Measurements from ENCODE around the gene DHRS2. TPM values are rescaled to one million over a fixed set of nuclear protein-coding genes. Genes with fewer than 3 reads are reported as not detected.

The DHRS2 gene
- total and polyA plus RNA-seq, 4 donors: 0.08 to 0.67 (median 0.36) TPM

GRCh38 chr14:23603103-23603502, 33.1 kb upstream of the DHRS2 start:
- 85 to 92% methylated on average over 2 of the region's 2 CpGs for WGBS, 2 donors
- Histone ChIP-seq H3K4me1 (ENCODE audit: control insufficient read depth in 5 of 5, insufficient read depth in 5 of 5, low read length in 5 of 5) (no peaks in the 10 kb centered on the region), H3K36me3 (ENCODE audit: control insufficient read depth in 4 of 4, insufficient read depth in 4 of 4, low read length in 4 of 4) (no peaks in the 10 kb centered on the region), H3K9me3 (ENCODE audit: control insufficient read depth in 4 of 4, insufficient read depth in 3 of 4, low read length in 3 of 4) (peaks cover 0 to 2% (median 0%) of the 10 kb centered on the region in 4 donors), H3K27ac (ENCODE audit: low read depth in 1 of 2, low read length in 1 of 2) (no peak overlapping the region), H3K27me3 (ENCODE audit: control insufficient read depth in 3 of 3, insufficient read depth in 3 of 3, low read length in 2 of 3) (no peaks in the 10 kb centered on the region), H3K9ac (ENCODE audit: insufficient read depth in 1 of 2, low read length in 2 of 2) (no peak overlapping the region), H3K4me3 (no peak overlapping the region)
- DNase-seq (no peak), ATAC-seq (ENCODE audit: insufficient read depth, low FRiP score) (no peak)
- TF ChIP-seq CTCF (IDR thresholded peaks at IDR 0.05; ENCODE audit: control extremely low read depth, extremely low read depth): no peak

DNA sequence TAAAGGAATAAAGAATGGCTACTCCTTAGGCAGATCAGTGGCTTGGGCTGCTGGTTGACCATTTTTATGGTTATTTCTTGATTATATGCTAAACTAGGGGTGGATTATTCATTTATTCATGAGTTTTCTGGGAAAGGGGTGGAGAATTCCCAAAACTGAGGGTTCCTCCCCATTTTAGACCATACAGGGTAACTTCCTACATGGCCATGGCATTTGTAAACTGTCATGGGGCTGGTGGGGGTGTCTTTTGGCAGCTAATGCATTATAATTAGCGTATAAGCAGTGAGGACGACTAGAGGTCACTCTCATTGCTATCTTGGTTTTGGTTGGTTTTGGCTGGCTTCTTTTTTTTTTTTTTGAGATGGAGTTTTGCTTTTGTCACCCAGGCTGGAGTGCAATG, 32.0 kb upstream of the DHRS2 start:
- H3K9me3 ChIP-seq (ENCODE audit: control insufficient read depth in 4 of 4, insufficient read depth in 3 of 4, low read length in 3 of 4): peaks cover 0 to 2% (median 0%) of the 10 kb centered on the region in 4 donors
- no peaks in the 10 kb centered on the region for H3K4me1 ChIP-seq (ENCODE audit: control insufficient read depth in 5 of 5, insufficient read depth in 5 of 5, low read length in 5 of 5)
- DNase-seq (no peak), ATAC-seq (ENCODE audit: insufficient read depth, low FRiP score) (no peak)
- H3K4me3 ChIP-seq: no peak overlapping the region
- no peaks in the 10 kb centered on the region for H3K27me3 ChIP-seq (ENCODE audit: control insufficient read depth in 3 of 3, insufficient read depth in 3 of 3, low read length in 2 of 3)
- H3K9ac ChIP-seq (ENCODE audit: insufficient read depth in 1 of 2, low read length in 2 of 2): no peak overlapping the region
- TF ChIP-seq CTCF (IDR thresholded peaks at IDR 0.05; ENCODE audit: control extremely low read depth, extremely low read depth): no peak
- no peak overlapping the region for H3K27ac ChIP-seq (ENCODE audit: low read depth in 1 of 2, low read length in 1 of 2)
- 84 to 95% methylated on average over 2 of the region's 2 CpGs for WGBS, 2 donors
- H3K36me3 ChIP-seq (ENCODE audit: control insufficient read depth in 4 of 4, insufficient read depth in 4 of 4, low read length in 4 of 4): no peaks in the 10 kb centered on the region

- H3K4me3 ChIP-seq: no peak overlapping the region
- no peak overlapping the region for H3K9ac ChIP-seq (ENCODE audit: insufficient read depth in 1 of 2, low read length in 2 of 2)
- TF ChIP-seq CTCF (IDR thresholded peaks at IDR 0.05; ENCODE audit: control extremely low read depth, extremely low read depth): no peak
- DNase-seq: no peak
- H3K9me3 ChIP-seq (ENCODE audit: control insufficient read depth in 4 of 4, insufficient read depth in 3 of 4, low read length in 3 of 4): peaks cover 0 to 2% (median 0%) of the 10 kb centered on the region in 4 donors
- ATAC-seq (ENCODE audit: insufficient read depth, low FRiP score): no peak
- no peaks in the 10 kb centered on the region for H3K36me3 ChIP-seq (ENCODE audit: control insufficient read depth in 4 of 4, insufficient read depth in 4 of 4, low read length in 4 of 4)
- WGBS, 2 donors: 71 to 86% methylated on average over 3 of the region's 3 CpGs
- H3K27ac ChIP-seq (ENCODE audit: low read depth in 1 of 2, low read length in 1 of 2): no peak overlapping the region
- no peaks in the 10 kb centered on the region for H3K27me3 ChIP-seq (ENCODE audit: control insufficient read depth in 3 of 3, insufficient read depth in 3 of 3, low read length in 2 of 3)
- H3K4me1 ChIP-seq (ENCODE audit: control insufficient read depth in 5 of 5, insufficient read depth in 5 of 5, low read length in 5 of 5): no peaks in the 10 kb centered on the region
Observed at GRCh38 chr14:23604675-23605170, 31.4 kb upstream of the DHRS2 start.
